ENCODE data around the gene UNC80.

UNC80 gene

GRCh38 chr2:209986415-209986814, 214.8 kb downstream of the UNC80 start:
- H3K27ac ChIP-seq: peak overlapping the region in 4 of 11 experiments; percentile 20 to 48 (median 36); a peak in 6 of 22 replicates
- no peaks in the 10 kb centered on the region for H4K20me1 ChIP-seq
- no peaks in the 10 kb centered on the region for H3K36me3 ChIP-seq
- H3K9ac ChIP-seq: no peak overlapping the region
- H3K4me3 ChIP-seq: no peak overlapping the region
- H3K4me1 ChIP-seq: peaks cover 0 to 16% (median 0%) of the 10 kb centered on the region in 10 experiments; a peak in 7 of 20 replicates
- peak overlapping the region in 5 of 11 experiments; percentile 34 to 71 (median 57); a peak in 9 of 22 replicates for H3K4me2 ChIP-seq
- TF ChIP-seq Cebpa-rat (IDR thresholded peaks at IDR 0.05): no peak
- H3K9me3 ChIP-seq (replicated peaks in 1 of 11): no peaks in the 10 kb centered on the region
- no peaks in the 10 kb centered on the region for H3K27me3 ChIP-seq

GRCh38 chr2:209988010-209988409, 216.4 kb downstream of the UNC80 start:
- no peaks in the 10 kb centered on the region for H3K36me3 ChIP-seq
- no peak overlapping the region for H3K4me2 ChIP-seq

GRCh38 chr2:209990838-209991237, 219.2 kb downstream of the UNC80 start:
- H3K4me1 ChIP-seq: peaks cover 0 to 12% (median 0%) of the 10 kb centered on the region in 10 experiments; a peak in 7 of 20 replicates
- no peak overlapping the region for H3K27ac ChIP-seq
- no peak overlapping the region for H3K4me2 ChIP-seq
- TF ChIP-seq Cebpa-rat (IDR thresholded peaks at IDR 0.05): no peak
- H3K27me3 ChIP-seq: no peaks in the 10 kb centered on the region
- no peak overlapping the region for H3K9ac ChIP-seq
- no peaks in the 10 kb centered on the region for H3K36me3 ChIP-seq
- no peak overlapping the region for H3K4me3 ChIP-seq
- no peaks in the 10 kb centered on the region for H4K20me1 ChIP-seq
- H3K9me3 ChIP-seq (replicated peaks in 1 of 11): no peaks in the 10 kb centered on the region

More at GRCh38 chr2:209988010-209988409, 216.4 kb downstream of the UNC80 start:
- no peak overlapping the region for H3K27ac ChIP-seq
- H3K27me3 ChIP-seq: no peaks in the 10 kb centered on the region
- peaks cover 0 to 16% (median 0%) of the 10 kb centered on the region in 10 experiments; a peak in 7 of 20 replicates for H3K4me1 ChIP-seq
- no peaks in the 10 kb centered on the region for H4K20me1 ChIP-seq
- no peak for TF ChIP-seq Cebpa-rat (IDR thresholded peaks at IDR 0.05)
- no peak overlapping the region for H3K4me3 ChIP-seq
- no peaks in the 10 kb centered on the region for H3K9me3 ChIP-seq (replicated peaks in 1 of 11)
- H3K9ac ChIP-seq: no peak overlapping the region

- H3K27ac ChIP-seq: no peak overlapping the region
- H3K4me2 ChIP-seq: no peak overlapping the region
- H3K9me3 ChIP-seq (replicated peaks in 1 of 11): no peaks in the 10 kb centered on the region
- no peaks in the 10 kb centered on the region for H4K20me1 ChIP-seq
- no peak for TF ChIP-seq Cebpa-rat (IDR thresholded peaks at IDR 0.05)
- no peaks in the 10 kb centered on the region for H3K27me3 ChIP-seq
- no peaks in the 10 kb centered on the region for H3K36me3 ChIP-seq
- no peaks in the 10 kb centered on the region for H3K4me1 ChIP-seq
- H3K4me3 ChIP-seq: no peak overlapping the region
- no peak overlapping the region for H3K9ac ChIP-seq
These were observed 222.3 kb downstream of the UNC80 start for GRCh38 chr2:209993968-209994367.

GRCh38 chr2:209998596-209998995, 227.0 kb downstream of the UNC80 start:
- Histone ChIP-seq H3K27ac (no peak overlapping the region), H3K9me3 (replicated peaks in 1 of 11) (peaks cover 0 to 13% (median 5%) of the 10 kb centered on the region in 11 experiments; a peak in 11 of 22 replicates), H3K36me3 (no peaks in the 10 kb centered on the region), H3K4me3 (no peak overlapping the region), H4K20me1 (peaks cover 0 to 10% (median 0%) of the 10 kb centered on the region in 11 experiments; a peak in 10 of 22 replicates), H3K4me2 (no peak overlapping the region), H3K4me1 (peaks cover 8 to 11% (median 10%) of the 10 kb centered on the region in 10 experiments), H3K9ac (no peak overlapping the region), H3K27me3 (no peaks in the 10 kb centered on the region)
- TF ChIP-seq Cebpa-rat (IDR thresholded peaks at IDR 0.05): no peak

GRCh38 chr2:210000464-210001324, 229.1 kb downstream of the UNC80 start:
- Histone ChIP-seq H3K27me3 (no peaks in the 10 kb centered on the region), H3K9me3 (replicated peaks in 1 of 11) (peaks cover 0 to 13% (median 5%) of the 10 kb centered on the region in 11 experiments; a peak in 11 of 22 replicates), H3K4me2 (no peak overlapping the region), H3K4me3 (no peak overlapping the region), H4K20me1 (peaks cover 15 to 31% (median 20%) of the 10 kb centered on the region in 11 experiments; a peak in 21 of 22 replicates), H3K36me3 (peaks cover 0 to 19% (median 15%) of the 10 kb centered on the region in 11 experiments; a peak in 13 of 22 replicates), H3K27ac (no peak overlapping the region), H3K4me1 (peaks cover 29 to 32% (median 31%) of the 10 kb centered on the region in 10 experiments), H3K9ac (no peak overlapping the region)
- no peak for TF ChIP-seq Cebpa-rat (IDR thresholded peaks at IDR 0.05)

- Histone ChIP-seq H3K4me1 (peaks cover 30 to 49% (median 33%) of the 10 kb centered on the region in 10 experiments), H3K4me2 (peak within 1 kb of the TSS; percentile 79 to 99 (median 92)), H3K4me3 (peak within 1 kb of the TSS; percentile 81 to 99 (median 92))
These were observed 230.8 kb downstream of the UNC80 start, which contains the start of gene RPE for GRCh38 chr2:210002158-210003157. Gene RPE, plus strand, starts transcription at chr2:210002638. Its CDS starts 24 bp downstream, at chr2:210002662.

GRCh38 chr2:210003359-210003758, 231.7 kb downstream of the UNC80 start:
- peaks cover 2 to 46% (median 40%) of the 10 kb centered on the region in 11 experiments; a peak in 21 of 22 replicates for H3K36me3 ChIP-seq
- peak overlapping the region; percentile 81 to 99 (median 92) for H3K4me3 ChIP-seq
- peak overlapping the region; percentile 71 to 96 (median 90) for H3K27ac ChIP-seq
- H3K9me3 ChIP-seq (replicated peaks in 1 of 11): peaks cover 0 to 13% (median 5%) of the 10 kb centered on the region in 11 experiments; a peak in 11 of 22 replicates
- H3K4me2 ChIP-seq: peak overlapping the region; percentile 79 to 99 (median 85)
- no peaks in the 10 kb centered on the region for H3K27me3 ChIP-seq
- H4K20me1 ChIP-seq: peaks cover 35 to 58% (median 47%) of the 10 kb centered on the region in 11 experiments; a peak in 21 of 22 replicates
- H3K4me1 ChIP-seq: peaks cover 31 to 58% (median 34%) of the 10 kb centered on the region in 10 experiments
- peak overlapping the region; percentile 85 to 95 (median 90) for H3K9ac ChIP-seq
- TF ChIP-seq Cebpa-rat (IDR thresholded peaks at IDR 0.05): peak in 4 of 11 experiments; percentile 29 to 71 (median 33); a peak in 5 of 22 replicates

More at GRCh38 chr2:210002158-210003157, 230.8 kb downstream of the UNC80 start, which contains the start of gene RPE:
- Histone ChIP-seq H3K9me3 (replicated peaks in 1 of 11) (peaks cover 0 to 13% (median 5%) of the 10 kb centered on the region in 11 experiments; a peak in 11 of 22 replicates), H3K9ac (peak within 1 kb of the TSS; percentile 85 to 95 (median 90)), H3K27me3 (no peaks in the 10 kb centered on the region), H4K20me1 (peaks cover 26 to 49% (median 38%) of the 10 kb centered on the region in 11 experiments; a peak in 21 of 22 replicates), H3K36me3 (peaks cover 0 to 37% (median 31%) of the 10 kb centered on the region in 11 experiments; a peak in 19 of 22 replicates), H3K27ac (peak within 1 kb of the TSS; percentile 78 to 96 (median 90))
- TF ChIP-seq Cebpa-rat (IDR thresholded peaks at IDR 0.05): no peak

All from BLaER1 treated with 17β-estradiol and CSF1 and Interleukin-3, amounts not matched to agents 10 nM and 100 nM (cell line).